GM12878 (cell line): ENCODE data around the gene ADAMTS6. TPM values are rescaled to one million over a fixed set of nuclear protein-coding genes. Genes with fewer than 3 reads are reported as not detected.

Experiments
- ATAC-seq: fragments of 200-7000 bp; cut with Tn5 transposase; 3 replicates; pipeline ENCODE4 v1.9.1; 2020; ENCODE audit warnings: mild to moderate bottlenecking, moderate library complexity
- BruUV-seq: library from RNA; stranded (reverse); fragments of 400-500 nt; replicated peaks from 2 replicates; lab custom pipeline; 2021; lab: Mats Ljungman, UMichigan
- CTCF ChIA-PET: fragments of 300-600 bp; sonication (Branson Sonifier 250); formaldehyde crosslinking; extraction: SDS; loops from one replicate; lab custom pipeline; 2021; ENCODE audit warnings: inconsistent platforms; lab: Yijun Ruan, JAX
- POLR2A ChIA-PET: fragments of 350-600 bp; formaldehyde crosslinking; extraction: SDS; loops from one replicate; lab custom pipeline; 2021; ENCODE audit warnings: inconsistent platforms; lab: Charles Lee
- RAD21 ChIA-PET: fragments of 300-600 bp; sonication (Branson Sonifier 250); formaldehyde crosslinking; loops from one replicate; lab custom pipeline; 2023; ENCODE audit warnings: antibody characterized with exemption; ENCODE audit not compliant: unreplicated experiment; lab: Charles Lee
- SMC1A ChIA-PET: fragments of 300-600 bp; sonication (Branson Sonifier 250); formaldehyde crosslinking; loops from one replicate; lab custom pipeline; 2023; ENCODE audit not compliant: unreplicated experiment, uncharacterized antibody; lab: Charles Lee
- DNase-seq: peaks from one replicate; pipeline ENCODE4 v3.0.0-alpha.2; 2011; ENCODE audit warnings: low read depth, low spot score
- FAIRE-seq: peaks from 3 replicates; lab custom pipeline; 2011; peaks lifted over from hg19 to GRCh38; lab: Jason Lieb, UNC
- H2AFZ ChIP-seq: 2 replicates; pipeline ENCODE4 v1.6.0; 2011; ENCODE audit warnings: low read depth, low read length, control low read depth; ENCODE audit not compliant: control insufficient read depth
- H3K27ac ChIP-seq: 2 replicates; pipeline ENCODE4 v1.5.1; 2011; ENCODE audit warnings: control low read depth; ENCODE audit not compliant: control insufficient read depth, insufficient read depth
- H3K27me3 ChIP-seq, 2 experiments: replicated peaks in 1 of 2; 2 replicates each; pipeline versions ENCODE4 v1.6.0 to v1.6.1; 2011; ENCODE audit warnings: low read length in 1 of 2; ENCODE audit not compliant: control insufficient read depth in 2 of 2, insufficient read depth in 2 of 2
- H3K36me3 ChIP-seq, 2 experiments: 2 replicates each; pipeline ENCODE4 v1.5.1; 2011; ENCODE audit warnings: low read length in 1 of 2; ENCODE audit not compliant: control insufficient read depth in 2 of 2, insufficient read depth in 2 of 2
- H3K4me1 ChIP-seq: 2 replicates; pipeline ENCODE4 v1.6.1; 2011; ENCODE audit warnings: mild to moderate bottlenecking, low read length, moderate library complexity, mixed read lengths; ENCODE audit not compliant: control insufficient read depth, insufficient read depth
- H3K4me2 ChIP-seq: 2 replicates; pipeline ENCODE4 v1.6.0; 2011; ENCODE audit warnings: control low read depth; ENCODE audit not compliant: control insufficient read depth, insufficient read depth
- H3K4me3 ChIP-seq: fragments of 200-600 bp; sonication (generic); 2 replicates; pipeline ENCODE4 v1.5.1; 2016
- H3K79me2 ChIP-seq: 2 replicates; pipeline ENCODE4 v1.6.0; 2011; ENCODE audit warnings: low read length; ENCODE audit not compliant: control insufficient read depth, insufficient read depth
- H3K9ac ChIP-seq: 2 replicates; pipeline ENCODE4 v1.8.0; 2011; ENCODE audit warnings: low read length, control low read depth, mixed read lengths; ENCODE audit not compliant: control insufficient read depth, insufficient read depth
- H3K9me3 ChIP-seq: replicated peaks from 3 replicates; pipeline ENCODE4 v1.5.1; 2011; ENCODE audit warnings: mild to moderate bottlenecking, low read length; ENCODE audit not compliant: control insufficient read depth, insufficient read depth
- H4K20me1 ChIP-seq: 2 replicates; pipeline ENCODE4 v1.6.0; 2011; ENCODE audit not compliant: control insufficient read depth, insufficient read depth
- CHD2 ChIP-seq: IDR thresholded peaks from 2 replicates; pipeline ENCODE4 v1.6.1; 2011; ENCODE audit warnings: low read depth, low read length, improper control_type of control experiment, borderline replicate concordance
- EZH2 ChIP-seq: IDR thresholded peaks from 2 replicates; pipeline ENCODE4 v1.6.1; 2012; ENCODE audit warnings: low read depth, mild to moderate bottlenecking, control low read depth, inconsistent platforms, low read length, borderline replicate concordance; ENCODE audit not compliant: control insufficient read depth
- MXI1 ChIP-seq: fragments of 150-350 bp; IDR thresholded peaks from 2 replicates; pipeline ENCODE4 v1.6.1; 2011; ENCODE audit warnings: low read depth, mild to moderate bottlenecking, inconsistent platforms, low read length, improper control_type of control experiment
- RAD21 ChIP-seq: IDR thresholded peaks from 2 replicates; pipeline ENCODE4 v1.6.1; 2011; ENCODE audit warnings: mild to moderate bottlenecking, low read depth, low read length, moderate library complexity; ENCODE audit not compliant: insufficient read depth
- SMC3 ChIP-seq: IDR thresholded peaks from 2 replicates; pipeline ENCODE4 v1.6.1; 2011; ENCODE audit warnings: low read length, improper control_type of control experiment, borderline replicate concordance
- WGBS: methylation state at CpG from one replicate; pipeline ENCODE4 v1.1.6; 2016; ENCODE audit warnings: low lambda C conversion rate; ENCODE audit not compliant: insufficient replicate concordance, insufficient coverage; ENCODE audit errors: missing lambda C conversion rate; 5-methylcytosine and 5-hydroxymethylcytosine counted together
- in situ Hi-C: fragments of 300-500 bp; cut with MboI; formaldehyde crosslinking; loops from 9 replicates; pipeline ENCODE4 v1.14.3; 2018; ENCODE audit warnings: mixed read lengths
- intact Hi-C: fragments of 100-400 bp; cut with micrococcal nuclease; formaldehyde crosslinking; loops from one replicate; pipeline ENCODE4 v1.14.2; 2022; ENCODE audit not compliant: unreplicated experiment
- polyA plus RNA-seq, 11 experiments: library from polyadenylated mRNA; depleted of rRNA in 4 of 11; unstranded in 6 of 11; stranded (reverse) in 5 of 11; fragments of >200 nt; fragmentation: Nextera tagmentation in 4 of 11; fragmentation: Illumina TruSeq in 1 of 11; extraction: Ambion mirVana in 4 of 11; extraction: Trizol in 1 of 11; gene quantifications; 1 replicate in 1 of 11; 2 replicates in 10 of 11; pipeline versions ENCODE4 v1.2.1 to v1.2.3, GENCODE V29; 2011 to 2016; ENCODE audit warnings: inconsistent platforms in 2 of 11, missing spikeins in 2 of 11, low read depth in 1 of 11
- small RNA-seq: library from RNA; depleted of rRNA; stranded (forward); fragments of <200 nt; gene quantifications from one replicate; pipeline ENCODE3, GENCODE V24; 2014
- total RNA-seq, 4 experiments: library from RNA; depleted of rRNA in 3 of 4; stranded (reverse); fragments of >200 nt in 3 of 4; fragmentation: Illumina TruSeq in 1 of 4; extraction: Trizol in 1 of 4; gene quantifications; 2 replicates each; pipeline versions ENCODE4 v1.2.1 to v1.2.3, GENCODE V29; 2013 to 2021
- TF ChIP-seq, protein P1 (sequence below), 3 experiments: IDR thresholded peaks in 2 of 3; conservative IDR thresholded peaks in 1 of 3; 2 replicates each; pipeline ENCODE4 v1.5.1; 2011; ENCODE audit warnings: low read depth in 3 of 3, low read length in 3 of 3, mild to moderate bottlenecking in 3 of 3, control low read depth in 2 of 3, moderate library complexity in 2 of 3, inconsistent platforms in 1 of 3, mixed read lengths in 1 of 3; ENCODE audit not compliant: control insufficient read depth in 2 of 3, insufficient read depth in 1 of 3; ENCODE audit errors: extremely low read depth in 1 of 3

ADAMTS6 gene
- total and polyA plus RNA-seq, 10 of the 15 experiments (the other 5 are each of a cell fraction or from before 2014, with no cell fraction given) = 1.1 to 12.3 (median 6.5) TPM

DNA sequence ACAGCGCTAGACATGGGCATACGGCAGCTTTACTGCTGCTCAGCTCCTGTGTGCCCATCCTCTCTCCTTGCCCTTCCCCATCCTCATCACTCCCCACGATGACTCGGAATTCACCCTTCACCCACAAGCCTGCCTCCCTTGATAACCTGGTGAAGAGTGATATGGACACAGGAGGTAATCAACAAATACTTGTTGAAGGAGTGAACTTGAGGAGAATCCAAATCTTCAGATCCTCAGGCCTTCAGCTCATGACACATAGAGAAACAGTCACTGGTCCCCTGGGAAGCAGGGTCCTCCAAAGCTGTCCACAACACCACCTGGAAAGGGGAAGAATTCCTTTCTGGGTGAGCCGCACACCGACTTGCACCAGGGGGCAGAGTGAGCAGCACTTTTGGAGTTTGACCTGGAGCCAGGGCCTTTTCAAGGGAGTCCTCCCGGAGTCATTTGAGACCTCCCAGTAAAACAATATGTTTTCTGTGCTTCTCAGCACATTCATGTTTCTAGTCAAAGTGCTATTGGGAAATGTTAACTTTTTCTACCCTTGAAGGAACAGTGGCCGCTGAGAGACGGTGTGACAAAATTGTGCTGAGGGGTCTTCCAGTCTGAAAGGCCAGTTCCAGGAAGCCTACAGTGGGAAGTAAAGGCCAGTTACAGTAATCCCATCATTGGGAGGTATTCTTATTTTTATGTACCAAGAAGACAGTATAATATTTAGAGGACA lies 380.6 kb downstream of the ADAMTS6 start:
- Histone ChIP-seq H3K9me3 (no peaks in the 10 kb centered on the region), H3K27me3 (no peaks in the 10 kb centered on the region), H4K20me1 (no peaks in the 10 kb centered on the region), H3K9ac (no peak overlapping the region), H2AFZ (no peak overlapping the region), H3K79me2 (no peaks in the 10 kb centered on the region), H3K4me1 (peaks cover 28% of the 10 kb centered on the region), H3K27ac (no peak overlapping the region), H3K36me3 (no peaks in the 10 kb centered on the region), H3K4me2 (no peak overlapping the region), H3K4me3 (no peak overlapping the region)
- SMC1A ChIA-PET = interaction anchor here (0.8 to 7.6 kb wide), 7 partner anchors 13 to 380 kb away, joined by 3 to 73 read pairs (median 4); partner anchors contain the start of gene ADAMTS6
- CTCF ChIA-PET = interaction anchor here (0.6 to 6.5 kb wide), 10 partner anchors 13 to 381 kb away, joined by 3 to 58 read pairs (median 3); partner anchors contain the start of gene ADAMTS6
- no TSS peak for BruUV-seq
- in situ Hi-C loops (no loop called here), intact Hi-C loops (loop anchor here (1.0 to 10.0 kb wide), 4 partner anchors 69 to 382 kb away; no protein-coding TSS in a partner anchor)
- FAIRE-seq (no peak), DNase-seq (no peak), ATAC-seq (no peak)
- POLR2A ChIA-PET = no interaction called here
- RAD21 ChIA-PET = interaction anchor here (1.1 to 6.7 kb wide), 3 partner anchors 130 to 381 kb away, joined by 4 to 102 read pairs (median 20); partner anchors contain the start of gene ADAMTS6
- WGBS = 59% methylated on average over 9 of the region's 9 CpGs
- no peak for TF ChIP-seq MXI1
- TF ChIP-seq EZH2 = no peak
- TF ChIP-seq CHD2 = no peak
- TF ChIP-seq RAD21 = peak; percentile 67
- TF ChIP-seq, protein P1, sequence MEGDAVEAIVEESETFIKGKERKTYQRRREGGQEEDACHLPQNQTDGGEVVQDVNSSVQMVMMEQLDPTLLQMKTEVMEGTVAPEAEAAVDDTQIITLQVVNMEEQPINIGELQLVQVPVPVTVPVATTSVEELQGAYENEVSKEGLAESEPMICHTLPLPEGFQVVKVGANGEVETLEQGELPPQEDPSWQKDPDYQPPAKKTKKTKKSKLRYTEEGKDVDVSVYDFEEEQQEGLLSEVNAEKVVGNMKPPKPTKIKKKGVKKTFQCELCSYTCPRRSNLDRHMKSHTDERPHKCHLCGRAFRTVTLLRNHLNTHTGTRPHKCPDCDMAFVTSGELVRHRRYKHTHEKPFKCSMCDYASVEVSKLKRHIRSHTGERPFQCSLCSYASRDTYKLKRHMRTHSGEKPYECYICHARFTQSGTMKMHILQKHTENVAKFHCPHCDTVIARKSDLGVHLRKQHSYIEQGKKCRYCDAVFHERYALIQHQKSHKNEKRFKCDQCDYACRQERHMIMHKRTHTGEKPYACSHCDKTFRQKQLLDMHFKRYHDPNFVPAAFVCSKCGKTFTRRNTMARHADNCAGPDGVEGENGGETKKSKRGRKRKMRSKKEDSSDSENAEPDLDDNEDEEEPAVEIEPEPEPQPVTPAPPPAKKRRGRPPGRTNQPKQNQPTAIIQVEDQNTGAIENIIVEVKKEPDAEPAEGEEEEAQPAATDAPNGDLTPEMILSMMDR (IDR thresholded peaks at IDR 0.05 in 2 of 3, conservative IDR thresholded peaks at IDR 0.05 in 1 of 3; ENCODE audit: control insufficient read depth in 2 of 3, extremely low read depth in 1 of 3, insufficient read depth in 1 of 3, low read depth in 3 of 3, low read length in 3 of 3) = peak; percentile 46 to 48 (median 48); a peak in 4 of 6 replicates
- TF ChIP-seq SMC3 = peak; percentile 53; the same call in 1 of the 2 replicates

Small RNAs within 50 kb of the gene (small RNA-seq; reads per million reads assigned to genes)
- gene RF00019 = not detected

Other genes starting within 250 kb of the ADAMTS6 start
- gene CENPK, start 81.2 kb upstream of the ADAMTS6 start, total RNA-seq (2014; rRNA removed) = 29.5 and 38.4 TPM in 2 replicates
- gene CENPK, start 81.2 kb upstream of the ADAMTS6 start, total RNA-seq (2014; rRNA removed; fragmentation: Illumina TruSeq; extraction: Trizol) = 44.1 and 48.4 TPM in 2 replicates
- gene CENPK, start 81.2 kb upstream of the ADAMTS6 start, total RNA-seq (2021) = 25.7 and 32.0 TPM in 2 replicates
- gene CENPK, start 81.2 kb upstream of the ADAMTS6 start, polyA plus RNA-seq (2011; rRNA removed) = 38.5 and 68.3 TPM in 2 replicates
- 42.3 and 49.3 TPM in 2 replicates for gene CENPK, start 81.2 kb upstream of the ADAMTS6 start, polyA plus RNA-seq (2014; fragmentation: Illumina TruSeq; extraction: Trizol)
- 10 to 100 TPM; 76.5 to 94.3 TPM for gene CENPK, start 81.2 kb upstream of the ADAMTS6 start, polyA plus RNA-seq (2014; fragmentation: Nextera tagmentation; extraction: Ambion mirVana)
- gene CENPK, start 81.2 kb upstream of the ADAMTS6 start, polyA plus RNA-seq (2014; rRNA removed) = 25.0 and 30.1 TPM in 2 replicates
- 10 to 100 TPM; 65.5 to 68.9 TPM for gene CENPK, start 81.2 kb upstream of the ADAMTS6 start, polyA plus RNA-seq (2016; fragmentation: Nextera tagmentation; extraction: Ambion mirVana)
- gene PPWD1, start 81.4 kb upstream of the ADAMTS6 start, total RNA-seq (2014; rRNA removed) = 33.0 and 39.9 TPM in 2 replicates
- gene PPWD1, start 81.4 kb upstream of the ADAMTS6 start, total RNA-seq (2014; rRNA removed; fragmentation: Illumina TruSeq; extraction: Trizol) = 52.1 TPM in 2 replicates
- gene PPWD1, start 81.4 kb upstream of the ADAMTS6 start, total RNA-seq (2021) = 28.6 and 31.1 TPM in 2 replicates
- 18.0 and 31.1 TPM in 2 replicates for gene PPWD1, start 81.4 kb upstream of the ADAMTS6 start, polyA plus RNA-seq (2011; rRNA removed)
- gene PPWD1, start 81.4 kb upstream of the ADAMTS6 start, polyA plus RNA-seq (2014; fragmentation: Illumina TruSeq; extraction: Trizol) = 52.2 and 63.3 TPM in 2 replicates
- gene PPWD1, start 81.4 kb upstream of the ADAMTS6 start, polyA plus RNA-seq (2014; fragmentation: Nextera tagmentation; extraction: Ambion mirVana) = 10 to 100 TPM; 41.4 to 45.0 TPM
- 31.3 and 35.0 TPM in 2 replicates for gene PPWD1, start 81.4 kb upstream of the ADAMTS6 start, polyA plus RNA-seq (2014; rRNA removed)
- 10 to 100 TPM; 52.3 to 53.9 TPM for gene PPWD1, start 81.4 kb upstream of the ADAMTS6 start, polyA plus RNA-seq (2016; fragmentation: Nextera tagmentation; extraction: Ambion mirVana)
- 4.6 and 5.6 TPM in 2 replicates for gene TRIM23, start 142.4 kb upstream of the ADAMTS6 start, total RNA-seq (2014; rRNA removed)
- gene TRIM23, start 142.4 kb upstream of the ADAMTS6 start, total RNA-seq (2014; rRNA removed; fragmentation: Illumina TruSeq; extraction: Trizol) = 3.9 and 5.0 TPM in 2 replicates
- 3.6 and 4.4 TPM in 2 replicates for gene TRIM23, start 142.4 kb upstream of the ADAMTS6 start, total RNA-seq (2021)
- gene TRIM23, start 142.4 kb upstream of the ADAMTS6 start, polyA plus RNA-seq (2011; rRNA removed) = 4.8 and 6.5 TPM in 2 replicates
- 2.0 and 2.1 TPM in 2 replicates for gene TRIM23, start 142.4 kb upstream of the ADAMTS6 start, polyA plus RNA-seq (2014; fragmentation: Illumina TruSeq; extraction: Trizol)
- 1 to 10 TPM; 1.9 to 2.1 TPM for gene TRIM23, start 142.4 kb upstream of the ADAMTS6 start, polyA plus RNA-seq (2014; fragmentation: Nextera tagmentation; extraction: Ambion mirVana)
- gene TRIM23, start 142.4 kb upstream of the ADAMTS6 start, polyA plus RNA-seq (2014; rRNA removed) = 2.1 and 2.8 TPM in 2 replicates
- gene TRIM23, start 142.4 kb upstream of the ADAMTS6 start, polyA plus RNA-seq (2016; fragmentation: Nextera tagmentation; extraction: Ambion mirVana) = 1 to 10 TPM; 1.9 to 2.0 TPM
- 4.0 and 4.6 TPM in 2 replicates for gene SHLD3, start 143.1 kb upstream of the ADAMTS6 start, total RNA-seq (2014; rRNA removed)
- gene SHLD3, start 143.1 kb upstream of the ADAMTS6 start, total RNA-seq (2014; rRNA removed; fragmentation: Illumina TruSeq; extraction: Trizol) = 5.9 and 6.0 TPM in 2 replicates
- 2.8 and 3.1 TPM in 2 replicates for gene SHLD3, start 143.1 kb upstream of the ADAMTS6 start, total RNA-seq (2021)
- gene SHLD3, start 143.1 kb upstream of the ADAMTS6 start, polyA plus RNA-seq (2011; rRNA removed) = 5.7 and 9.2 TPM in 2 replicates
- gene SHLD3, start 143.1 kb upstream of the ADAMTS6 start, polyA plus RNA-seq (2014; fragmentation: Illumina TruSeq; extraction: Trizol) = 6.1 and 8.6 TPM in 2 replicates
- gene SHLD3, start 143.1 kb upstream of the ADAMTS6 start, polyA plus RNA-seq (2014; fragmentation: Nextera tagmentation; extraction: Ambion mirVana) = 1 to 10 TPM; 5.7 to 9.2 TPM
- gene SHLD3, start 143.1 kb upstream of the ADAMTS6 start, polyA plus RNA-seq (2014; rRNA removed) = 3.2 and 3.7 TPM in 2 replicates
- 1 to 10 TPM; 5.4 to 5.9 TPM for gene SHLD3, start 143.1 kb upstream of the ADAMTS6 start, polyA plus RNA-seq (2016; fragmentation: Nextera tagmentation; extraction: Ambion mirVana)
- gene TRAPPC13, start 143.1 kb upstream of the ADAMTS6 start, total RNA-seq (2014; rRNA removed) = 16.5 and 17.9 TPM in 2 replicates
- 26.2 and 28.4 TPM in 2 replicates for gene TRAPPC13, start 143.1 kb upstream of the ADAMTS6 start, total RNA-seq (2014; rRNA removed; fragmentation: Illumina TruSeq; extraction: Trizol)
- 16.0 and 22.1 TPM in 2 replicates for gene TRAPPC13, start 143.1 kb upstream of the ADAMTS6 start, total RNA-seq (2021)
- gene TRAPPC13, start 143.1 kb upstream of the ADAMTS6 start, polyA plus RNA-seq (2011; rRNA removed) = 23.2 and 32.9 TPM in 2 replicates
- gene TRAPPC13, start 143.1 kb upstream of the ADAMTS6 start, polyA plus RNA-seq (2014; fragmentation: Illumina TruSeq; extraction: Trizol) = 22.9 and 37.6 TPM in 2 replicates
- 10 to 100 TPM; 23.7 to 35.6 TPM for gene TRAPPC13, start 143.1 kb upstream of the ADAMTS6 start, polyA plus RNA-seq (2014; fragmentation: Nextera tagmentation; extraction: Ambion mirVana)
- gene TRAPPC13, start 143.1 kb upstream of the ADAMTS6 start, polyA plus RNA-seq (2014; rRNA removed) = 19.0 and 28.6 TPM in 2 replicates
- gene TRAPPC13, start 143.1 kb upstream of the ADAMTS6 start, polyA plus RNA-seq (2016; fragmentation: Nextera tagmentation; extraction: Ambion mirVana) = 10 to 100 TPM; 31.7 to 32.0 TPM
- gene SGTB, start 240.2 kb upstream of the ADAMTS6 start, total RNA-seq (2014; rRNA removed) = 4.5 and 5.1 TPM in 2 replicates
- gene SGTB, start 240.2 kb upstream of the ADAMTS6 start, total RNA-seq (2014; rRNA removed; fragmentation: Illumina TruSeq; extraction: Trizol) = 5.3 and 5.7 TPM in 2 replicates
- gene SGTB, start 240.2 kb upstream of the ADAMTS6 start, total RNA-seq (2021) = 7.8 and 8.3 TPM in 2 replicates
- gene SGTB, start 240.2 kb upstream of the ADAMTS6 start, polyA plus RNA-seq (2011; rRNA removed) = 5.7 and 11.6 TPM in 2 replicates
- 5.4 and 5.5 TPM in 2 replicates for gene SGTB, start 240.2 kb upstream of the ADAMTS6 start, polyA plus RNA-seq (2014; fragmentation: Illumina TruSeq; extraction: Trizol)
- 1 to 10 TPM; 1.0 to 1.4 TPM for gene SGTB, start 240.2 kb upstream of the ADAMTS6 start, polyA plus RNA-seq (2014; fragmentation: Nextera tagmentation; extraction: Ambion mirVana)
- gene SGTB, start 240.2 kb upstream of the ADAMTS6 start, polyA plus RNA-seq (2014; rRNA removed) = 2.4 and 3.0 TPM in 2 replicates
- gene SGTB, start 240.2 kb upstream of the ADAMTS6 start, polyA plus RNA-seq (2016; fragmentation: Nextera tagmentation; extraction: Ambion mirVana) = 1 to 10 TPM; 5.4 to 5.5 TPM
- 29.6 and 31.6 TPM in 2 replicates for gene NLN, start 240.3 kb upstream of the ADAMTS6 start, total RNA-seq (2014; rRNA removed)
- 33.4 and 35.1 TPM in 2 replicates for gene NLN, start 240.3 kb upstream of the ADAMTS6 start, total RNA-seq (2014; rRNA removed; fragmentation: Illumina TruSeq; extraction: Trizol)
- 38.8 and 43.8 TPM in 2 replicates for gene NLN, start 240.3 kb upstream of the ADAMTS6 start, total RNA-seq (2021)
- gene NLN, start 240.3 kb upstream of the ADAMTS6 start, polyA plus RNA-seq (2011; rRNA removed) = 15.9 and 23.4 TPM in 2 replicates
- gene NLN, start 240.3 kb upstream of the ADAMTS6 start, polyA plus RNA-seq (2014; fragmentation: Illumina TruSeq; extraction: Trizol) = 35.2 and 40.4 TPM in 2 replicates
- 1 to 10 TPM; 6.8 to 9.2 TPM for gene NLN, start 240.3 kb upstream of the ADAMTS6 start, polyA plus RNA-seq (2014; fragmentation: Nextera tagmentation; extraction: Ambion mirVana)
- gene NLN, start 240.3 kb upstream of the ADAMTS6 start, polyA plus RNA-seq (2014; rRNA removed) = 26.0 and 27.8 TPM in 2 replicates
- gene NLN, start 240.3 kb upstream of the ADAMTS6 start, polyA plus RNA-seq (2016; fragmentation: Nextera tagmentation; extraction: Ambion mirVana) = 10 to 100 TPM; 56.1 to 56.9 TPM